ENCODE data around the gene ARMH2.
"Not testable (repeated sequence)": the region's sequence is repeated elsewhere in the genome, so short reads cannot be mapped to it uniquely, and the experiment has no call there.

The ARMH2 gene

GRCh38 chr6:24752917-24753492 lies 45.7 kb downstream of the ARMH2 start:
- no peak overlapping the region for H3K27ac ChIP-seq
- TF ChIP-seq CTCF (conservative IDR thresholded peaks at IDR 0.05), result no peak

GRCh38 chr6:24752503-24752902 lies 46.2 kb downstream of the ARMH2 start:
- no peak overlapping the region for H3K27ac ChIP-seq
- TF ChIP-seq CTCF (conservative IDR thresholded peaks at IDR 0.05), result no peak

GRCh38 chr6:24750878-24751277 lies 47.8 kb downstream of the ARMH2 start:
- H3K27ac ChIP-seq, result not testable (repeated sequence)

DNA sequence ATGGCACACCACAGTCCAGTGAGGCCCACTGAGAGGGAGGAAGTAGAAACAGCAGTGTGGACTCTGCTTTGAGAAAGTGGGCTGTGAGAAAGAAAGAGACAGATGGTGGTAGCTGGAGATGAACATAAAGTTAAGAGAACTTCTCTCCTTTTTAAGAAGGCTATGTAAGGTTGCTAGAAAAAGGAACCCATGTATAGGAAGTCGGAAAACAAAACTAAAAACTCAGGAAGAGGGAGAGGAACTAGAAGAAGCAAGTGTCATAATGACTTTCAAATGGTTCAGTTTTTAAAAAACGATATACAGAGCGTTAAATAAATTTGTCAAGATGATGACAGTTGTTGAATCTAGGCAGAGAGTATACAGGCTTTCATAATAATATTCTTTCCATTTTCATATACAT lies 49.4 kb downstream of the ARMH2 start:
- H3K27ac ChIP-seq, result no peak overlapping the region
- TF ChIP-seq CTCF (conservative IDR thresholded peaks at IDR 0.05), result no peak

All from VCaP (cell line).